ENCODE data around the gene HELZ2. TPM values are rescaled to one million over a fixed set of nuclear protein-coding genes. Genes with fewer than 3 reads are reported as not detected.

The HELZ2 gene
- polyA plus RNA-seq, 3 donors = 3.0 to 15.5 (median 3.3) TPM

DNA sequence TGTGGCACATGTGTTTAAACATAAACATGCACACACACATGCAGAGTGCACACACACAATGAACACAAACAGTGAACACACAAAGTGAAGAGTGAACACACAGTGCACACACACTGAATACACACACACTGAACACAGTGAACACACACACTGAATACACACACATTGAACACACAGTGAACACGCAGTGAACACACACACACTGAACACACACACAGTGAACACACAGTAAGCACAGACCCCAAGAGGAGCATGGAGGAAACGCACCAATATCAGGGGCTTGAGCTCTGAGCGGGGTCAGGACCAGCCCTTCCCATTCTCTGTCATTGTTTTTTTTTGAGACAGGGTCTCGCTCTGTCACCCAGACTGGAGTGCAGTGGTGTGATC lies 17.1 kb upstream of the HELZ2 start:
- Histone ChIP-seq H3K9me3 (replicated peaks in 1 of 2; ENCODE audit: control insufficient read depth in 1 of 2, insufficient read depth in 1 of 2, low read length in 2 of 2) (no peaks in the 10 kb centered on the region), H2AFZ (ENCODE audit: insufficient read depth, low read depth, low read length, poor library complexity, severe bottlenecking) (no peak overlapping the region), H3K9ac (ENCODE audit: insufficient read depth, low read length, poor library complexity, severe bottlenecking) (no peak overlapping the region), H3K4me2 (replicated peaks; ENCODE audit: extremely low read depth, low read length, poor library complexity, severe bottlenecking) (no peak overlapping the region), H3K27me3 (ENCODE audit: control insufficient read depth in 2 of 2, insufficient read depth in 2 of 2, low read length in 2 of 2) (no peaks in the 10 kb centered on the region), H3K27ac (ENCODE audit: low read depth in 1 of 2, low read length in 2 of 2) (no peak overlapping the region), H3K79me2 (ENCODE audit: insufficient read depth, low read length) (no peaks in the 10 kb centered on the region), H3K4me3 (replicated peaks in 1 of 3; ENCODE audit: low read depth in 2 of 3, low read length in 3 of 3) (no peak overlapping the region), H4K20me1 (ENCODE audit: insufficient read depth, low read length) (peaks cover 4% of the 10 kb centered on the region), H3K4me1 (ENCODE audit: control insufficient read depth in 1 of 2, insufficient read depth in 2 of 2, low read length in 2 of 2) (peaks cover 0 to 7% of the 10 kb centered on the region in 2 donors), H3K36me3 (replicated peaks in 1 of 2; ENCODE audit: control insufficient read depth in 1 of 2, insufficient read depth in 2 of 2, low read length in 2 of 2) (peaks cover 44 to 71% of the 10 kb centered on the region in 2 donors)
- TF ChIP-seq, protein P1, sequence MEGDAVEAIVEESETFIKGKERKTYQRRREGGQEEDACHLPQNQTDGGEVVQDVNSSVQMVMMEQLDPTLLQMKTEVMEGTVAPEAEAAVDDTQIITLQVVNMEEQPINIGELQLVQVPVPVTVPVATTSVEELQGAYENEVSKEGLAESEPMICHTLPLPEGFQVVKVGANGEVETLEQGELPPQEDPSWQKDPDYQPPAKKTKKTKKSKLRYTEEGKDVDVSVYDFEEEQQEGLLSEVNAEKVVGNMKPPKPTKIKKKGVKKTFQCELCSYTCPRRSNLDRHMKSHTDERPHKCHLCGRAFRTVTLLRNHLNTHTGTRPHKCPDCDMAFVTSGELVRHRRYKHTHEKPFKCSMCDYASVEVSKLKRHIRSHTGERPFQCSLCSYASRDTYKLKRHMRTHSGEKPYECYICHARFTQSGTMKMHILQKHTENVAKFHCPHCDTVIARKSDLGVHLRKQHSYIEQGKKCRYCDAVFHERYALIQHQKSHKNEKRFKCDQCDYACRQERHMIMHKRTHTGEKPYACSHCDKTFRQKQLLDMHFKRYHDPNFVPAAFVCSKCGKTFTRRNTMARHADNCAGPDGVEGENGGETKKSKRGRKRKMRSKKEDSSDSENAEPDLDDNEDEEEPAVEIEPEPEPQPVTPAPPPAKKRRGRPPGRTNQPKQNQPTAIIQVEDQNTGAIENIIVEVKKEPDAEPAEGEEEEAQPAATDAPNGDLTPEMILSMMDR (IDR thresholded peaks at IDR 0.05) = no peak
- Mint-ChIP-seq H3K4me3 (no peak overlapping the region), H3K27me3 (ENCODE audit: low read depth in 3 of 3) (peaks cover 3 to 6% (median 3%) of the 10 kb centered on the region in 3 donors), H3K4me1 (peaks cover 13% of the 10 kb centered on the region), H3K9me3 (no peaks in the 10 kb centered on the region), H3K36me3 (peaks cover 64 to 90% of the 10 kb centered on the region in 2 donors), H3K27ac (no peak overlapping the region)
- 97% methylated on average over 4 of the region's 4 CpGs for WGBS (ENCODE audit: insufficient coverage)
- no peak for DNase-seq
- intact Hi-C loops (cut with micrococcal nuclease) = no loop called here

DNA sequence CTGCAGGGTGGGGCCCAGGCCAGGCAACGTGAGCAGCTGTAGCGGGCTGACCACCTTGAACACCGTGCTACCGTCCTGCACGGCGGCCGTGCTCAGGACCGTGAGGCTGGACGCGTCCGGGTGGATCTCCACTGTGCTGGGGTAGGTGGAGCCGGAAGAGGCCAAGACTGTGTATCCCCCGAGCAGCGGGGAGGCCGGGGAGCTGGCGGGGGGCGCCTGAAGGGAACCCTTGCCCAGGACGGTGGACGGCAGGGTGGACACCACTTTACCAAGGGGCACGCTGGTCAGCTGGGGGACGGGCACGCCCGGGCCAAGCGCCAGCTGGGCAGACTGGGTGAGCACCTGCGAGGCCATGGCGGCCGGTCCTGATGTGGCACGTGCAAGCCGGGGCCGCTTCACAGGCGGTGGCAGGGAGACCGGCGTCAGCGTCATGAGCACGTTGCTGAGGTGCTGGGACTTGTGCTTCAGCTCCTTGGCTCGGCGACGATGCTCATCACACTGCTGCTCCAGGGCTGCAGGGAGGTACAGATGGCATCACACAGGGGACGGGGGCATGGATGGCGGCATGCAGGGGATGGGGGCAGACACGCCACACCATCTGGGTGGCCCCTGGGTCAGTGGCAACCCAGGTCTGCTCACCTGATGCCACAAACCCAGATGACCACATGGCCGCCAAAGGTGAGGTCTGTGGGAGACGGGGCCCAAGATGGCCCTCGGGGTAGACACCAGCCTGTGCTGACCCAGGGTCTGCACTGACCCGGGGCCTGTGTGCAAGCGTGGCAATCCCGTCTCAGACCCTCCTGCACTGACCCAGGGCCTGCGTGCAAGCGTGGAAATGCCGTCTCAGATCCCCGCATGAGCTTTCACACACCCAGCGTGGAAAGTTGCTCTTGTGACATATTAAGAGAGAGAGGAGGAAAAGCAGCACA lies 16.4 kb upstream of the HELZ2 start:
- no peaks in the 10 kb centered on the region for H3K27me3 ChIP-seq (ENCODE audit: control insufficient read depth in 2 of 2, insufficient read depth in 2 of 2, low read length in 2 of 2)
- no peaks in the 10 kb centered on the region for H3K9me3 ChIP-seq (replicated peaks in 1 of 2; ENCODE audit: control insufficient read depth in 1 of 2, insufficient read depth in 1 of 2, low read length in 2 of 2)
- H3K36me3 ChIP-seq (replicated peaks in 1 of 2; ENCODE audit: control insufficient read depth in 1 of 2, insufficient read depth in 2 of 2, low read length in 2 of 2) = peaks cover 39 to 64% of the 10 kb centered on the region in 2 donors
- DNase-seq = no peak
- Mint-ChIP-seq H3K9me3 (no peaks in the 10 kb centered on the region), H3K36me3 (peaks cover 62 to 83% of the 10 kb centered on the region in 2 donors), H3K4me1 (peaks cover 13% of the 10 kb centered on the region), H3K4me3 (no peak overlapping the region), H3K27me3 (ENCODE audit: low read depth in 3 of 3) (peaks cover 3 to 8% (median 3%) of the 10 kb centered on the region in 3 donors), H3K27ac (no peak overlapping the region)
- H3K9ac ChIP-seq (ENCODE audit: insufficient read depth, low read length, poor library complexity, severe bottlenecking) = no peak overlapping the region
- TF ChIP-seq, protein P1 (IDR thresholded peaks at IDR 0.05) = no peak
- peaks cover 4% of the 10 kb centered on the region for H4K20me1 ChIP-seq (ENCODE audit: insufficient read depth, low read length)
- no peak overlapping the region for H2AFZ ChIP-seq (ENCODE audit: insufficient read depth, low read depth, low read length, poor library complexity, severe bottlenecking)
- WGBS (ENCODE audit: insufficient coverage) = 95% methylated on average over 45 of the region's 52 CpGs
- H3K4me3 ChIP-seq (replicated peaks in 1 of 3; ENCODE audit: low read depth in 2 of 3, low read length in 3 of 3) = no peak overlapping the region
- intact Hi-C loops (cut with micrococcal nuclease) = no loop called here
- no peak overlapping the region for H3K27ac ChIP-seq (ENCODE audit: low read depth in 1 of 2, low read length in 2 of 2)
- H3K4me2 ChIP-seq (replicated peaks; ENCODE audit: extremely low read depth, low read length, poor library complexity, severe bottlenecking) = no peak overlapping the region
- peaks cover 0 to 7% of the 10 kb centered on the region in 2 donors for H3K4me1 ChIP-seq (ENCODE audit: control insufficient read depth in 1 of 2, insufficient read depth in 2 of 2, low read length in 2 of 2)
- no peaks in the 10 kb centered on the region for H3K79me2 ChIP-seq (ENCODE audit: insufficient read depth, low read length)

Data from CD14-positive monocyte (primary cell).